Measurements from ENCODE around the gene PXMP4.

Gene PXMP4

GRCh38 chr20:33660685-33661058 lies 59.4 kb downstream of the PXMP4 start:
- Histone ChIP-seq H4K20me1 (ENCODE audit: insufficient read depth) (no peaks in the 10 kb centered on the region), H2AFZ (ENCODE audit: low read depth) (no peak overlapping the region), H3K27me3 (ENCODE audit: insufficient read depth, low read depth) (no peaks in the 10 kb centered on the region), H3K4me3 (IDR thresholded peaks at IDR 0.05; ENCODE audit: insufficient read depth, low read depth, low read length) (no peak overlapping the region), H3K4me1 (ENCODE audit: low read depth, poor library complexity, severe bottlenecking) (peaks cover 33% of the 10 kb centered on the region), H3K27ac (no peak overlapping the region), H3K9ac (no peak overlapping the region), H3K4me2 (no peak overlapping the region), H3K36me3 (ENCODE audit: insufficient read depth) (no peaks in the 10 kb centered on the region), H3K79me2 (ENCODE audit: insufficient read depth, low read depth) (peaks cover 2% of the 10 kb centered on the region; the same call in 1 of the 2 replicates)
- TF ChIP-seq CTCF (conservative IDR thresholded peaks at IDR 0.05; ENCODE audit: low read depth, low read length) = no peak

GRCh38 chr20:33660035-33660684 lies 60.0 kb downstream of the PXMP4 start:
- H3K4me2 ChIP-seq = no peak overlapping the region
- H3K9ac ChIP-seq = no peak overlapping the region
- no peaks in the 10 kb centered on the region for H3K36me3 ChIP-seq (ENCODE audit: insufficient read depth)
- H2AFZ ChIP-seq (ENCODE audit: low read depth) = no peak overlapping the region
- no peaks in the 10 kb centered on the region for H3K79me2 ChIP-seq (ENCODE audit: insufficient read depth, low read depth)
- H3K4me1 ChIP-seq (ENCODE audit: low read depth, poor library complexity, severe bottlenecking) = peaks cover 28% of the 10 kb centered on the region
- H4K20me1 ChIP-seq (ENCODE audit: insufficient read depth) = no peaks in the 10 kb centered on the region
- no peak overlapping the region for H3K27ac ChIP-seq
- TF ChIP-seq CTCF (conservative IDR thresholded peaks at IDR 0.05; ENCODE audit: low read depth, low read length) = no peak
- no peaks in the 10 kb centered on the region for H3K27me3 ChIP-seq (ENCODE audit: insufficient read depth, low read depth)
- no peak overlapping the region for H3K4me3 ChIP-seq (IDR thresholded peaks at IDR 0.05; ENCODE audit: insufficient read depth, low read depth, low read length)

GRCh38 chr20:33659341-33660034 lies 60.6 kb downstream of the PXMP4 start:
- Histone ChIP-seq H3K36me3 (ENCODE audit: insufficient read depth) (no peaks in the 10 kb centered on the region), H3K4me3 (IDR thresholded peaks at IDR 0.05; ENCODE audit: insufficient read depth, low read depth, low read length) (no peak overlapping the region), H3K79me2 (ENCODE audit: insufficient read depth, low read depth) (no peaks in the 10 kb centered on the region), H3K27ac (no peak overlapping the region), H4K20me1 (ENCODE audit: insufficient read depth) (no peaks in the 10 kb centered on the region), H3K27me3 (ENCODE audit: insufficient read depth, low read depth) (no peaks in the 10 kb centered on the region), H3K4me2 (no peak overlapping the region), H2AFZ (ENCODE audit: low read depth) (no peak overlapping the region), H3K9ac (no peak overlapping the region), H3K4me1 (ENCODE audit: low read depth, poor library complexity, severe bottlenecking) (peaks cover 21% of the 10 kb centered on the region)
- TF ChIP-seq CTCF (conservative IDR thresholded peaks at IDR 0.05; ENCODE audit: low read depth, low read length) = no peak

GRCh38 chr20:33658929-33659328 lies 61.2 kb downstream of the PXMP4 start:
- Histone ChIP-seq H4K20me1 (ENCODE audit: insufficient read depth) (no peaks in the 10 kb centered on the region), H3K4me1 (ENCODE audit: low read depth, poor library complexity, severe bottlenecking) (peaks cover 21% of the 10 kb centered on the region), H3K4me2 (no peak overlapping the region), H2AFZ (ENCODE audit: low read depth) (no peak overlapping the region), H3K36me3 (ENCODE audit: insufficient read depth) (no peaks in the 10 kb centered on the region), H3K9ac (no peak overlapping the region), H3K27me3 (ENCODE audit: insufficient read depth, low read depth) (no peaks in the 10 kb centered on the region), H3K27ac (no peak overlapping the region), H3K79me2 (ENCODE audit: insufficient read depth, low read depth) (no peaks in the 10 kb centered on the region), H3K4me3 (IDR thresholded peaks at IDR 0.05; ENCODE audit: insufficient read depth, low read depth, low read length) (no peak overlapping the region)
- TF ChIP-seq CTCF (conservative IDR thresholded peaks at IDR 0.05; ENCODE audit: low read depth, low read length) = no peak
